Activated CD4-positive, alpha-beta T cell treated with anti-CD3 and anti-CD28 coated beads, Interleukin-2, amount 10 ng/mL, durations not matched to agents 7 days and 5 days (primary cell): ENCODE measurements around the gene COL18A1. TPM values are rescaled to one million over a fixed set of nuclear protein-coding genes. Genes with fewer than 3 reads are reported as not detected.

Experiments
- CTCF ChIA-PET: fragments of 350-600 bp; sonication (Branson Sonifier 250); formaldehyde crosslinking; loops from one replicate; lab custom pipeline; 2021; ENCODE audit warnings: antibody characterized with exemption; lab: Charles Lee
- POLR2A ChIA-PET: fragments of 350-600 bp; sonication (Branson Sonifier 250); formaldehyde crosslinking; loops from one replicate; lab custom pipeline; 2021; ENCODE audit warnings: antibody characterized with exemption; lab: Charles Lee
- DNase-seq: peaks from one replicate; pipeline ENCODE4 v3.0.0-alpha.2; 2020
- H3K27ac Mint-ChIP-seq: one replicate; pipeline ENCODE4 v1.8.0; 2021; ENCODE audit warnings: mild to moderate bottlenecking, moderate library complexity, mixed read lengths
- H3K27me3 Mint-ChIP-seq: one replicate; pipeline ENCODE4 v1.8.0; 2021; ENCODE audit warnings: mixed read lengths
- H3K36me3 Mint-ChIP-seq: one replicate; pipeline ENCODE4 v1.8.0; 2021; ENCODE audit warnings: low read depth, mixed read lengths
- H3K4me1 Mint-ChIP-seq: one replicate; pipeline ENCODE4 v1.8.0; 2021; ENCODE audit warnings: mixed read lengths
- H3K4me3 Mint-ChIP-seq: one replicate; pipeline ENCODE4 v1.8.0; 2021; ENCODE audit warnings: mild to moderate bottlenecking, moderate library complexity, mixed read lengths
- H3K9me3 Mint-ChIP-seq: one replicate; pipeline ENCODE4 v1.8.0; 2021; ENCODE audit warnings: mixed read lengths
- total RNA-seq, 2 experiments: library from RNA; stranded (reverse); gene quantifications; one replicate each; pipeline ENCODE4 v1.2.3, GENCODE V29; 2021

Gene COL18A1
- total RNA-seq, 2 experiments from 2014 or later = 2.8 to 3.1 TPM

DNA sequence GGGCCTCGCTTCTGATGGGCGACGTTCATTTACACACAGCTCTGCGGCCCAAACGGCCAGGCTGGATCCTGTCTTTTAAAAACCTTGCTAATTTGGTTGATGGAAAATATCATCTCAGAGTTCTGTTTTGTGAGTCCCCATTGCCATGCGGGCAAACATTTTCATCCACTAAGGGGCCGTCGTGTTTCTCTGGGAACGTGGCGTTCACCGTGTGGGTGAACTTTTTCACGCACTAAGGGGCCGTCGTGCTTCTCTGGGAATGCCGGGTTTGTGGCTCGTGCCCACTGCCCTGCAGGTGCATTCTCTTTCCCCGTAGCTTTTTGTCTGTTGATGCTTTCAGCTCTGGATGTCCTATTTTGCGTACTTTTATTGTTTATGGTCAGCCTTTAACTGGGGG, 6.8 kb downstream of the COL18A1 start:
- no peak overlapping the region for H3K4me3 Mint-ChIP-seq
- ChIA-PET CTCF (interaction anchor here (0.6 to 1.2 kb wide), 2 partner anchors 9 to 30 kb away, joined by 3 read pairs; no protein-coding TSS in a partner anchor), POLR2A (interaction anchor here (0.7 kb wide), 1 partner anchor 46 kb away, joined by 5 read pairs; no protein-coding TSS in a partner anchor)
- no peaks in the 10 kb centered on the region for H3K4me1 Mint-ChIP-seq
- no peak overlapping the region for H3K27ac Mint-ChIP-seq
- DNase-seq = no peak
- H3K36me3 Mint-ChIP-seq = no peaks in the 10 kb centered on the region
- no peaks in the 10 kb centered on the region for H3K9me3 Mint-ChIP-seq
- peaks cover 7% of the 10 kb centered on the region for H3K27me3 Mint-ChIP-seq

- Mint-ChIP-seq H3K27ac (no peak overlapping the region), H3K9me3 (no peaks in the 10 kb centered on the region), H3K27me3 (peaks cover under 1% of the 10 kb centered on the region), H3K4me1 (no peaks in the 10 kb centered on the region), H3K4me3 (no peak overlapping the region), H3K36me3 (no peaks in the 10 kb centered on the region)
- no peak for DNase-seq
- ChIA-PET POLR2A (no interaction called here), CTCF (interaction anchor here (0.6 to 1.2 kb wide), 3 partner anchors 8 to 29 kb away, joined by 3 read pairs; no protein-coding TSS in a partner anchor)
Measured at GRCh38 chr21:45412491-45412890, 7.5 kb downstream of the COL18A1 start.

DNA sequence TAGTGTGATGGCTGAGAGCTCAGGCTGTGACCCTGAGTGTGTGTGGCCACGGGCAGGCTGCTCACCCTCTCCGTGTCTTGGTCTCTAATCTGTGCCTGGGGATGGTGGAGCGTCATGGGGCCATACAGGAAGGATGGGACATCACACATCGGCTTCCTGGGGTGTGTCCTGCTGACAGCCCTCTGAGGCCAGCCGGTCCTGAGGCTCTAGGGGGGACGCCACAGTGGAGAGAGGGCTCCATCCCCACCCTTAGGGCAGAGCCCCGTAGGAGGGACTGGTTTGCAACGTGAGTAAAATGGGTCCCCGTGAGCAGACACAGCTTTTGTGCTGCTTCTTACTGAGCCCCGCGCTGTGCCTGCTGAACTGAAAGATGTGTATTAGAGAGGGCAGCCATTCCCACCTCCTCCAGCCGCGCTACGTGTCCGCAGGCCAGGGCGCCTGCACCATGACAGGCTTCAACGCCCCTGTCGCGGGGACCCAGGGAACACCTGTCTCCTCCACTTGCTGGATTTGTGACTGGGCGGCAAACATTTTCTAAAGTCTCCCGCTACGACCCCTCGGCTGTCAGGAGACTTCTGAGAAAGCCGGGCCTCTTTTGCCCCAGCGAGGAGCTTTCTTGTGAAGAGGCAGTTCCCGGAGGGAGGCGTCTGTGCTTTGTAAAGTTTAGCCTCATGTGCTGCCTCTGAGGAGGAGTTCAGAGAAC, 8.1 kb downstream of the COL18A1 start:
- Mint-ChIP-seq H3K36me3 (no peaks in the 10 kb centered on the region), H3K9me3 (no peaks in the 10 kb centered on the region), H3K27me3 (no peaks in the 10 kb centered on the region), H3K27ac (no peak overlapping the region), H3K4me3 (no peak overlapping the region), H3K4me1 (no peaks in the 10 kb centered on the region)
- no peak for DNase-seq
- ChIA-PET POLR2A (no interaction called here), CTCF (interaction anchor here (0.7 to 1.2 kb wide), 2 partner anchors 11 to 29 kb away, joined by 3 read pairs; no protein-coding TSS in a partner anchor)

DNA sequence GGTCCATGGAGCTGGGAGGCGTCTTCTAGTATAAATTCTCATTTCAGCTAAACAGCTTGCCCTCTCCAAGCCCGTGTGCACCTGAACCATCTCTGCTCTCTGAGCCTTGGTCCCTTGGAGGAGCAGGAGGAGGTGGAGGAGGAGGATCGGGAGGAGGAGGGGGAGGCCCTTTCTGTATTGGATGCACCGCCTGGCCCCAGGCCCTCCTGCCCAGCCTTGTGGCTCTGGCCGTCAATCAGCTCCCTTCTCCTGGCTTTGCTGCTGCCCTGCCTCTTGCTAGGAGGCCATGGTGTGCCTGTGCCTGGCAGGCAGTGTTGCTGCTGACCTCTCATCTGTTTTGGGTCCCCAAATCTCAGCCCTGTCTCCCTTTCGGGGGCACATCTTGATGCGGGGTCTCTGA, 9.0 kb downstream of the COL18A1 start:
- H3K9me3 Mint-ChIP-seq = no peaks in the 10 kb centered on the region
- POLR2A ChIA-PET = no interaction called here

GRCh38 chr21:45414396-45415187, 9.6 kb downstream of the COL18A1 start:
- ChIA-PET POLR2A (no interaction called here), CTCF (no interaction called here)
- no peaks in the 10 kb centered on the region for H3K4me1 Mint-ChIP-seq
- H3K9me3 Mint-ChIP-seq = no peaks in the 10 kb centered on the region
- no peak overlapping the region for H3K4me3 Mint-ChIP-seq
- no peak for DNase-seq
- H3K27ac Mint-ChIP-seq = no peak overlapping the region
- H3K36me3 Mint-ChIP-seq = no peaks in the 10 kb centered on the region
- no peaks in the 10 kb centered on the region for H3K27me3 Mint-ChIP-seq

More for the DNA sequence above, 9.0 kb downstream of the COL18A1 start:
- H3K27ac Mint-ChIP-seq = no peak overlapping the region
- no peak overlapping the region for H3K4me3 Mint-ChIP-seq
- no peaks in the 10 kb centered on the region for H3K36me3 Mint-ChIP-seq
- CTCF ChIA-PET = no interaction called here
- H3K4me1 Mint-ChIP-seq = no peaks in the 10 kb centered on the region
- H3K27me3 Mint-ChIP-seq = no peaks in the 10 kb centered on the region
- no peak for DNase-seq

DNA sequence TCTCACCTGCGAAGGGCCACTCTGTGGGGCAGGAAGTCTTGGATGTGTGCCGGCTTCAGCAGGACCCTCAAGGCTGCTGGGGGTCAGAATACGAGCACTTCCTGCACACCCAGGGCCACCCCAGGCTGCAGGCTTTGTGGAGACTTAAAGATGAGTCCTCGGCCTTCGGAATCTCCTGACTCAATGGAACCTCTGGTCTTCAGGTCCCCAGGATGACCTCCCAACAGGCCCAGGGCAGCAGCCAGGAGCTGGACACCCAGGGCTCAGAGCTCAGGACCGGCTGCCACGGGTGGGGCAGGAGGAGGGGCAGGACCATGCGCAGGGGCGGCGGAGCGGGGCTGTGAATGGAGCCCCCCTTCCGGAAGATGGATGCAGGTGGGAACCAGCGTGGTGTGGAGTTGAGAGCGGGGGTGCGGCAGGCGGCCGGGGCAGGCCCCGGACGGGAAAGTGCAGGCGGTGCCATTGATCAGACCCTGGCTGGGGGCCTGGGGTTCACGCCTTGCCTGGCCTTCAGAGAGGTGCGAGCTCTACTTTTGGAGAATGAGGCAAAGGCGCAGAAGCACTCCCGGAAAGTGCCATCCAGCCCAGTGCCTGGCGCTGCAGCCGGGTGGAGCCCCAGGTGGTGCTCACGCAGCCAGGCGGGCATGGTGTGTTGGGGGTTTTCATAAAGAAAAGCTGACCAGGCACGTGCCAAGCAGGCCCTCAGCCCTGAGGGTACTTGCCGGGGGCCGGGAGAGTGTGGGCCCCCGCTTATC, 10.4 kb downstream of the COL18A1 start:
- ChIA-PET CTCF (no interaction called here), POLR2A (no interaction called here)
- Mint-ChIP-seq H3K4me3 (no peak overlapping the region), H3K27me3 (no peaks in the 10 kb centered on the region), H3K27ac (no peak overlapping the region), H3K4me1 (no peaks in the 10 kb centered on the region), H3K9me3 (no peaks in the 10 kb centered on the region), H3K36me3 (no peaks in the 10 kb centered on the region)
- DNase-seq = no peak

GRCh38 chr21:45415943-45416611, 11.1 kb downstream of the COL18A1 start:
- ChIA-PET POLR2A (no interaction called here), CTCF (no interaction called here)
- Mint-ChIP-seq H3K4me1 (no peaks in the 10 kb centered on the region), H3K36me3 (no peaks in the 10 kb centered on the region), H3K9me3 (no peaks in the 10 kb centered on the region), H3K4me3 (no peak overlapping the region), H3K27me3 (no peaks in the 10 kb centered on the region), H3K27ac (no peak overlapping the region)
- no peak for DNase-seq

DNA sequence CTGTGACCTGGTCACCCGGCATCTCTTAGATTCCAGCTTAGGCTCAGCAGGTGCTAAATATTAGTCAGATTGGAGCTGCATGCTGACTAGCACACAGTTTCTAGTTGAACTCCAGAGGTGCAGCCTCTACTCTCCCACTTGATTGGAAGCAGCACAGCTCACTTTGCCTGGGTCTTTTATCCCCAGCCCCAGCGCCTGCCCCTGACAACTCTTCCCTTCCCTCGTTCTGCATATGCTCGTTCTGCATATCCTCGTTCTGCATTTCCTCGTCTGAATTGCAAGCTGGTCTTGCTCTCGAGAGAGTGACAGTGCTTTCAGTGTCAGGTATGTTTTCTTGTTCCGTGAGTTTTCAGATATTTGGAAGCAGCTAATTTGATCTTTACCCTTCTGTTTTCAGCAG, 11.7 kb downstream of the COL18A1 start:
- no peaks in the 10 kb centered on the region for H3K36me3 Mint-ChIP-seq
- no peaks in the 10 kb centered on the region for H3K9me3 Mint-ChIP-seq
- no peak for DNase-seq
- ChIA-PET CTCF (no interaction called here), POLR2A (no interaction called here)
- H3K27ac Mint-ChIP-seq = no peak overlapping the region
- no peaks in the 10 kb centered on the region for H3K27me3 Mint-ChIP-seq
- H3K4me1 Mint-ChIP-seq = no peaks in the 10 kb centered on the region
- H3K4me3 Mint-ChIP-seq = no peak overlapping the region

GRCh38 chr21:45417256-45417950, 12.4 kb downstream of the COL18A1 start:
- no peak overlapping the region for H3K4me3 Mint-ChIP-seq
- no peak overlapping the region for H3K27ac Mint-ChIP-seq
- H3K4me1 Mint-ChIP-seq = no peaks in the 10 kb centered on the region
- H3K36me3 Mint-ChIP-seq = no peaks in the 10 kb centered on the region
- no peaks in the 10 kb centered on the region for H3K9me3 Mint-ChIP-seq
- DNase-seq = no peak
- ChIA-PET POLR2A (no interaction called here), CTCF (interaction anchor here (0.7 to 0.8 kb wide), 2 partner anchors 45 to 467 kb away, joined by 3 read pairs; no protein-coding TSS in a partner anchor)
- H3K27me3 Mint-ChIP-seq = no peaks in the 10 kb centered on the region

DNA sequence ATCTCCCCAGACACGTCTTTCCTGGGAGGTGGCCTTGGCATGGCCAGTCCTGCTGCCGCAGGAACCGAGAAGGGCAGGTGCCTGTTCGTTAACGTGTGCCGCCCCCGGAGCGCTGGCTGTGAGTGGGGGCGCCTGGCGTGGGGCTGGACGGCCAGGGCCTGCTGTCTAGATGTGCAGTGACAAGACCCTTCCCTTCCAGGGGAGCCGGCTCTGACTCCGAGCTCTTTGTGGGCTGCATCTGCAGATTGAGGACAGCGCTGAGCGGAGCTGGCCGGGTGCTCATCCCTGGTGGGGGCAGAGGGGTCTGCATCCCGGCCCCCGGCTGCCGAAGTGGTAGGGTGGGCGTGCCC, 13.0 kb downstream of the COL18A1 start:
- Mint-ChIP-seq H3K4me3 (no peak overlapping the region), H3K27me3 (no peaks in the 10 kb centered on the region), H3K27ac (no peak overlapping the region), H3K36me3 (no peaks in the 10 kb centered on the region), H3K9me3 (no peaks in the 10 kb centered on the region), H3K4me1 (no peaks in the 10 kb centered on the region)
- ChIA-PET POLR2A (no interaction called here), CTCF (interaction anchor here (0.8 kb wide), 1 partner anchor 467 kb away, joined by 3 read pairs; no protein-coding TSS in a partner anchor)
- DNase-seq = no peak

DNA sequence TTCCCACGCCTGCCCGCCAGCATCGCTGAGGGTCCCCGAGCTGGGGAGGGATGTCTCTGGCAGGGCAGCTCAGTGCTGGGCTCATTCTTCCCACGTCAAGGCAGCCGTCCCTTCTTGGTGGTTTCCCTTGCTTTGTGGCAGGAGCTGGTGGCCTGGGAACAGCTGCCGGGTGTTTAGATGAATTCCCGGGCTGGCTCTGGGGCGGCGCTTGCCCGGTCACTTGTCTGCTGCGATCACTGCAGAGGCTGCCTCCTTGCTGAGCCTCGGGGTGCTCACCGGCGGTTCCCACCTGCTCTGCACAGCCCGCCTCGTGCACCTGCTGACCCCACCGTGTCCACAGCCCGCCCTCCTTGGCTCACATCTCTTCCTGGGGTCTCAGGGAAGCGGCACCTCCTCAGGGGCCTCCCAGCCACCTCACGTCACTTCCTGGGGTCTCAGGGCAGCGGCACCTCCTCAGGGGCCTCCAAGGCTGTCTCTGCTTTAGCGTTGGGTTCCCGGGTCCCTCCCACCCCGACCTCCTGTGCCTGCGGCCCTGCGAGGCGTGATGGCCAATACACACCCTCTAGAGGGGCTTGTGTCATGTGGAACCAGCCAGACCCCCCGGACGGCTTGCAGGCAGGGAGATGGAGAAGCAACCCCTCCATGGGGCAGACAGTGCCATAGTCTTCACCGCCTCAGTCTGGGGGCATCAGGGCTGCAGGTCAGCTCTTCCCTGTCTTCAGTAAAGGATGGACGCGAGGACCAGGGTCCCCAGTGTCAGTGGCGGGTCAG, 13.5 kb downstream of the COL18A1 start:
- no peaks in the 10 kb centered on the region for H3K36me3 Mint-ChIP-seq
- H3K27ac Mint-ChIP-seq = no peak overlapping the region
- no peaks in the 10 kb centered on the region for H3K4me1 Mint-ChIP-seq
- no peaks in the 10 kb centered on the region for H3K27me3 Mint-ChIP-seq
- no peaks in the 10 kb centered on the region for H3K9me3 Mint-ChIP-seq
- POLR2A ChIA-PET = no interaction called here
- DNase-seq = no peak
- H3K4me3 Mint-ChIP-seq = no peak overlapping the region
- CTCF ChIA-PET = interaction anchor here (0.8 kb wide), 1 partner anchor 468 kb away, joined by 3 read pairs; no protein-coding TSS in a partner anchor
